Tibial nerve (tissue), 3 donors: ENCODE results near the gene FAM227B.

Source experiments
- CTCF ChIP-seq, 5 experiments: fragments of 200-600 bp in 3 of 5; fragments of 450-650 bp in 2 of 5; sonication (generic) in 3 of 5; IDR thresholded peaks; one replicate each; pipeline ENCODE4 v1.5.1; 2016 to 2019; ENCODE audit warnings: antibody characterized with exemption in 5 of 5, mild to moderate bottlenecking in 3 of 5, moderate library complexity in 2 of 5
- POLR2A ChIP-seq, 2 donors: fragments of 450-650 bp; IDR thresholded peaks; one replicate each; pipeline ENCODE4 v1.6.1; 2017; ENCODE audit warnings: antibody characterized with exemption in 2 of 2, mild to moderate bottlenecking in 2 of 2, moderate library complexity in 2 of 2

GRCh38 chr15:49308686-49309085, 311.9 kb downstream of the FAM227B start:
- no peak for TF ChIP-seq CTCF (IDR thresholded peaks at IDR 0.05)
- TF ChIP-seq POLR2A (IDR thresholded peaks at IDR 0.05) = no peak
